ENCODE measurements around the gene RNASE12.
"Not testable (repeated sequence)": the region's sequence is repeated elsewhere in the genome, so short reads cannot be mapped to it uniquely, and the experiment has no call there.

RNASE12 gene

GRCh38 chr14:20622816-20623291 is 31.7 kb upstream of the RNASE12 start:
- Mint-ChIP-seq H3K27ac (no peak overlapping the region), H3K4me3 (peak overlapping the region; percentile 26 to 52), H3K4me1 (ENCODE audit: low read depth in 2 of 2) (peaks cover 36 to 44% of the 10 kb centered on the region in 2 donors), H3K9me3 (no peaks in the 10 kb centered on the region), H3K36me3 (ENCODE audit: insufficient read depth) (peaks cover 29% of the 10 kb centered on the region), H3K27me3 (no peaks in the 10 kb centered on the region)
- DNase-seq: no peak
- peak; percentile 20 for ATAC-seq (replicated peaks)

GRCh38 chr14:20620798-20621478 is 29.8 kb upstream of the RNASE12 start:
- DNase-seq (no peak), ATAC-seq (replicated peaks) (no peak)
- Mint-ChIP-seq H3K9me3 (no peaks in the 10 kb centered on the region), H3K4me1 (ENCODE audit: low read depth in 2 of 2) (peaks cover 21 to 30% of the 10 kb centered on the region in 2 donors), H3K27ac (no peak overlapping the region), H3K4me3 (no peak overlapping the region), H3K27me3 (no peaks in the 10 kb centered on the region), H3K36me3 (ENCODE audit: insufficient read depth) (peaks cover 30% of the 10 kb centered on the region)

- Mint-ChIP-seq H3K4me1 (ENCODE audit: low read depth in 2 of 2) (peaks cover 11 to 19% of the 10 kb centered on the region in 2 donors), H3K36me3 (ENCODE audit: insufficient read depth) (peaks cover 17% of the 10 kb centered on the region)
- H3K4me3 Mint-ChIP-seq; DNase-seq; H3K27me3 Mint-ChIP-seq; H3K27ac Mint-ChIP-seq; H3K9me3 Mint-ChIP-seq; ATAC-seq (replicated peaks): not testable (repeated sequence)
Observed at GRCh38 chr14:20619688-20620087, 28.5 kb upstream of the RNASE12 start.

- no peak overlapping the region for H3K27ac Mint-ChIP-seq
Observed at GRCh38 chr14:20618271-20618749, 27.1 kb upstream of the RNASE12 start.

GRCh38 chr14:20617138-20618003 is 26.2 kb upstream of the RNASE12 start:
- H3K9me3 Mint-ChIP-seq: no peaks in the 10 kb centered on the region
- no peak overlapping the region for H3K27ac Mint-ChIP-seq
- H3K36me3 Mint-ChIP-seq (ENCODE audit: insufficient read depth): peaks cover 9% of the 10 kb centered on the region
- no peaks in the 10 kb centered on the region for H3K27me3 Mint-ChIP-seq
- peaks cover 3 to 8% of the 10 kb centered on the region in 2 donors for H3K4me1 Mint-ChIP-seq (ENCODE audit: low read depth in 2 of 2)
- no peak overlapping the region for H3K4me3 Mint-ChIP-seq
- no peak for DNase-seq
- ATAC-seq (replicated peaks): no peak

More at GRCh38 chr14:20618271-20618749, 27.1 kb upstream of the RNASE12 start:
- no peak for DNase-seq
- no peak overlapping the region for H3K4me3 Mint-ChIP-seq
- no peaks in the 10 kb centered on the region for H3K27me3 Mint-ChIP-seq
- peaks cover 8 to 11% of the 10 kb centered on the region in 2 donors for H3K4me1 Mint-ChIP-seq (ENCODE audit: low read depth in 2 of 2)
- ATAC-seq (replicated peaks): no peak
- no peaks in the 10 kb centered on the region for H3K9me3 Mint-ChIP-seq
- H3K36me3 Mint-ChIP-seq (ENCODE audit: insufficient read depth): peaks cover 15% of the 10 kb centered on the region

GRCh38 chr14:20615996-20616395 is 24.8 kb upstream of the RNASE12 start:
- no peak overlapping the region for H3K4me3 Mint-ChIP-seq
- no peak overlapping the region for H3K27ac Mint-ChIP-seq
- peaks cover 9% of the 10 kb centered on the region for H3K36me3 Mint-ChIP-seq (ENCODE audit: insufficient read depth)
- H3K4me1 Mint-ChIP-seq (ENCODE audit: low read depth in 2 of 2): peaks cover 0 to 8% of the 10 kb centered on the region in 2 donors
- ATAC-seq (replicated peaks) (no peak), DNase-seq (no peak)
- no peaks in the 10 kb centered on the region for H3K27me3 Mint-ChIP-seq
- no peaks in the 10 kb centered on the region for H3K9me3 Mint-ChIP-seq

GRCh38 chr14:20614038-20614840 is 23.1 kb upstream of the RNASE12 start:
- peaks cover 9% of the 10 kb centered on the region for H3K36me3 Mint-ChIP-seq (ENCODE audit: insufficient read depth)
- H3K4me1 Mint-ChIP-seq (ENCODE audit: low read depth in 2 of 2): peaks cover 0 to 8% of the 10 kb centered on the region in 2 donors
- H3K27ac Mint-ChIP-seq: no peak overlapping the region
- no peaks in the 10 kb centered on the region for H3K9me3 Mint-ChIP-seq
- peak in 1 of 3 experiments; percentile 20 for DNase-seq
- peak; percentile 7 for ATAC-seq (replicated peaks)
- H3K4me3 Mint-ChIP-seq: no peak overlapping the region
- H3K27me3 Mint-ChIP-seq: no peaks in the 10 kb centered on the region

- DNase-seq (peak; percentile 80 to 89 (median 83)), ATAC-seq (replicated peaks) (peak; percentile 80)
- Mint-ChIP-seq H3K27me3 (no peaks in the 10 kb centered on the region), H3K4me1 (ENCODE audit: low read depth in 2 of 2) (peaks cover 0 to 8% of the 10 kb centered on the region in 2 donors), H3K9me3 (no peaks in the 10 kb centered on the region), H3K36me3 (ENCODE audit: insufficient read depth) (peaks cover 9% of the 10 kb centered on the region), H3K4me3 (no peak overlapping the region), H3K27ac (no peak overlapping the region)
Observed at GRCh38 chr14:20613094-20614037, 22.2 kb upstream of the RNASE12 start.

GRCh38 chr14:20612403-20612802 is 21.2 kb upstream of the RNASE12 start:
- H3K27me3 Mint-ChIP-seq: no peaks in the 10 kb centered on the region
- H3K4me3 Mint-ChIP-seq: no peak overlapping the region
- no peaks in the 10 kb centered on the region for H3K9me3 Mint-ChIP-seq
- no peak overlapping the region for H3K27ac Mint-ChIP-seq
- ATAC-seq (replicated peaks) (no peak), DNase-seq (no peak)
- peaks cover 0 to 8% of the 10 kb centered on the region in 2 donors for H3K4me1 Mint-ChIP-seq (ENCODE audit: low read depth in 2 of 2)
- H3K36me3 Mint-ChIP-seq (ENCODE audit: insufficient read depth): peaks cover 9% of the 10 kb centered on the region

GRCh38 chr14:20611277-20611676 is 20.1 kb upstream of the RNASE12 start:
- no peak overlapping the region for H3K4me3 Mint-ChIP-seq
- no peaks in the 10 kb centered on the region for H3K27me3 Mint-ChIP-seq
- no peak for ATAC-seq (replicated peaks)
- H3K27ac Mint-ChIP-seq: no peak overlapping the region
- peaks cover 4% of the 10 kb centered on the region for H3K36me3 Mint-ChIP-seq (ENCODE audit: insufficient read depth)
- no peak for DNase-seq
- peaks cover 0 to 10% of the 10 kb centered on the region in 2 donors for H3K4me1 Mint-ChIP-seq (ENCODE audit: low read depth in 2 of 2)
- no peaks in the 10 kb centered on the region for H3K9me3 Mint-ChIP-seq

- peak; percentile 31 for ATAC-seq (replicated peaks)
Observed at GRCh38 chr14:20610002-20610765, 19.0 kb upstream of the RNASE12 start.

More at GRCh38 chr14:20610002-20610765, 19.0 kb upstream of the RNASE12 start:
- Mint-ChIP-seq H3K36me3 (ENCODE audit: insufficient read depth) (peaks cover 4% of the 10 kb centered on the region), H3K27me3 (no peaks in the 10 kb centered on the region), H3K9me3 (no peaks in the 10 kb centered on the region), H3K4me1 (ENCODE audit: low read depth in 2 of 2) (peaks cover 0 to 12% of the 10 kb centered on the region in 2 donors), H3K4me3 (no peak overlapping the region), H3K27ac (no peak overlapping the region)
- DNase-seq: peak; percentile 67 to 72 (median 67)

Measured in effector memory CD8-positive, alpha-beta T cell (primary cell).